HepG2 (cell line): ENCODE results near the gene KCTD1. TPM values are rescaled to one million over a fixed set of nuclear protein-coding genes. Genes with fewer than 3 reads are reported as not detected.

Experiments used
- ATAC-seq: fragments of 200-7000 bp; cut with Tn5 transposase; 3 replicates; pipeline ENCODE4 v1.9.1; 2020; ENCODE audit warnings: mild to moderate bottlenecking, moderate library complexity
- BruUV-seq: library from RNA; stranded (reverse); fragments of 400-500 nt; replicated peaks from 2 replicates; lab custom pipeline; 2021; lab: Mats Ljungman, UMichigan
- CTCF ChIA-PET: fragments of 300-600 bp; formaldehyde crosslinking; extraction: SDS; loops from one replicate; lab custom pipeline; 2021; ENCODE audit warnings: low total read pairs, inconsistent platforms, low intra/inter-chr PET ratio; lab: Yijun Ruan, JAX
- POLR2A ChIA-PET: fragments of 350-600 bp; sonication (Branson Sonifier 250); formaldehyde crosslinking; loops from one replicate; lab custom pipeline; 2020; ENCODE audit warnings: antibody characterized with exemption, inconsistent platforms; lab: Yijun Ruan, JAX
- DNase-seq: peaks from one replicate; pipeline ENCODE4 v3.0.0-alpha.2; 2015; ENCODE audit warnings: low spot score
- FAIRE-seq: peaks from 3 replicates; lab custom pipeline; 2011; peaks lifted over from hg19 to GRCh38; lab: Jason Lieb, UNC
- H2AFZ ChIP-seq: one replicate; pipeline ENCODE4 v1.6.1; 2011; ENCODE audit warnings: low read length, inconsistent platforms
- H3K27ac ChIP-seq: fragments of 300-600 bp; 3 replicates; pipeline ENCODE4 v1.8.0; 2011; ENCODE audit warnings: mixed run types, mild to moderate bottlenecking, mixed read lengths, low read length, inconsistent platforms; ENCODE audit not compliant: insufficient read depth; ENCODE audit errors: extremely low read length
- H3K27me3 ChIP-seq, 2 experiments: fragments of 200-600 bp in 1 of 2; 2 replicates in 1 of 2; 3 replicates in 1 of 2; pipeline versions ENCODE4 v1.6.0 to v1.8.0; 2011; ENCODE audit warnings: low read length in 2 of 2, mild to moderate bottlenecking in 2 of 2, moderate library complexity in 2 of 2, inconsistent platforms in 1 of 2; ENCODE audit not compliant: insufficient read depth in 2 of 2, control insufficient read depth in 1 of 2
- H3K36me3 ChIP-seq, 2 experiments: fragments of 200-600 bp in 1 of 2; replicated peaks in 1 of 2; 2 replicates in 1 of 2; 3 replicates in 1 of 2; pipeline versions ENCODE4 v1.5.1 to v1.8.0; 2011; ENCODE audit warnings: low read length in 2 of 2, inconsistent platforms in 1 of 2; ENCODE audit not compliant: insufficient read depth in 2 of 2, control insufficient read depth in 1 of 2
- H3K4me1 ChIP-seq: 2 replicates; pipeline ENCODE4 v1.5.1; 2012; ENCODE audit warnings: low read length, inconsistent platforms; ENCODE audit not compliant: insufficient read depth
- H3K4me2 ChIP-seq: 2 replicates; pipeline ENCODE4 v1.6.0; 2011; ENCODE audit warnings: low read depth, low read length, inconsistent platforms
- H3K4me3 ChIP-seq, 3 experiments: fragments of 200-600 bp in 1 of 3; sonication (generic), shearing (Covaris generic) in 1 of 3; replicated peaks in 1 of 3; 2 replicates each; pipeline ENCODE4 v1.5.1; 2011 to 2016; ENCODE audit warnings: low read length in 3 of 3, inconsistent platforms in 2 of 3, low read depth in 2 of 3, mild to moderate bottlenecking in 2 of 3, control low read depth in 1 of 3, mixed read lengths in 1 of 3; ENCODE audit not compliant: insufficient read depth in 1 of 3
- H3K79me2 ChIP-seq: one replicate; pipeline ENCODE4 v1.6.1; 2011; ENCODE audit warnings: low read length, inconsistent platforms; ENCODE audit not compliant: insufficient read depth
- H3K9ac ChIP-seq: 2 replicates; pipeline ENCODE4 v1.6.0; 2011; ENCODE audit warnings: mild to moderate bottlenecking, low read depth, low read length, inconsistent platforms; ENCODE audit not compliant: insufficient read depth
- H3K9me3 ChIP-seq: 2 replicates; pipeline ENCODE4 v1.5.1; 2012; ENCODE audit warnings: mild to moderate bottlenecking, low read length
- H4K20me1 ChIP-seq: 2 replicates; pipeline ENCODE4 v1.6.0; 2011; ENCODE audit warnings: inconsistent platforms, mild to moderate bottlenecking, low read length, moderate library complexity; ENCODE audit not compliant: insufficient read depth
- ELF1 ChIP-seq: sonication (generic); formaldehyde crosslinking; IDR thresholded peaks from 2 replicates; pipeline ENCODE4 v1.4.0; 2020; ENCODE audit warnings: missing genetic modification reagents
- KLF13 ChIP-seq: sonication (generic); formaldehyde crosslinking; IDR thresholded peaks from 2 replicates; pipeline ENCODE4 v1.4.0; 2020; ENCODE audit warnings: mild to moderate bottlenecking, missing genetic modification reagents
- MIXL1 ChIP-seq: IDR thresholded peaks from 2 replicates; pipeline ENCODE4 v1.6.1; 2016
- NFYC ChIP-seq: IDR thresholded peaks from 2 replicates; pipeline ENCODE4 v1.6.1; 2016; ENCODE audit warnings: missing genetic modification reagents, missing compliant biosample characterization
- TEAD3 ChIP-seq: optimal IDR thresholded peaks from 2 replicates; pipeline ENCODE3; 2016; ENCODE audit warnings: borderline replicate concordance
- TERF1 ChIP-seq: sonication (generic); formaldehyde crosslinking; IDR thresholded peaks from 2 replicates; pipeline ENCODE4 v1.8.0; 2022; ENCODE audit warnings: mild to moderate bottlenecking, missing genetic modification reagents, moderate library complexity
- ZHX1 ChIP-seq: sonication (generic); formaldehyde crosslinking; IDR thresholded peaks from 2 replicates; pipeline ENCODE4 v1.8.1; 2022; ENCODE audit warnings: low read depth, mild to moderate bottlenecking, missing genetic modification reagents
- WGBS: methylation state at CpG from one replicate; pipeline ENCODE4 v1.1.6; 2017; ENCODE audit warnings: low lambda C conversion rate; 5-methylcytosine and 5-hydroxymethylcytosine counted together
- in situ Hi-C: cut with HindIII; loops from 2 replicates; pipeline ENCODE4 v1.10.0; 2017; ENCODE audit warnings: low pct_unique_long_range_greater_than_20kb; ENCODE audit not compliant: extremely low pct_ligation_motif_present
- intact Hi-C: fragments of 100-400 bp; cut with micrococcal nuclease; formaldehyde crosslinking; loops from one replicate; pipeline ENCODE4 v1.10.0; 2022; ENCODE audit not compliant: unreplicated experiment
- polyA plus RNA-seq, 8 experiments: library from polyadenylated mRNA; depleted of rRNA in 3 of 8; stranded (reverse) in 7 of 8; unstranded in 1 of 8; fragments of >200 nt; fragmentation: Illumina TruSeq in 4 of 8; extraction: Trizol in 4 of 8; gene quantifications; 2 replicates each; pipeline versions ENCODE4 v1.2.1 to v1.2.3, GENCODE V29; 2011 to 2016; ENCODE audit warnings: low read depth in 4 of 8, missing spikeins in 1 of 8, mixed read lengths in 1 of 8; ENCODE audit not compliant: insufficient read depth in 1 of 8
- total RNA-seq, 5 experiments: library from RNA; depleted of rRNA; stranded (reverse); fragments of >200 nt; fragmentation: Illumina TruSeq; extraction: Trizol; gene quantifications; 2 replicates each; pipeline ENCODE4 v1.2.3, GENCODE V29; 2016; ENCODE audit warnings: low read depth in 1 of 5
- TF ChIP-seq, protein P1 (sequence below): sonication (generic); formaldehyde crosslinking; IDR thresholded peaks from 2 replicates; pipeline ENCODE4 v1.5.1; 2020; ENCODE audit warnings: missing genetic modification reagents, mild to moderate bottlenecking, borderline replicate concordance
- TF ChIP-seq, protein P2 (sequence below): sonication (generic); formaldehyde crosslinking; IDR thresholded peaks from 2 replicates; pipeline ENCODE4 v1.8.0; 2022; ENCODE audit warnings: mild to moderate bottlenecking, missing genetic modification reagents

KCTD1 gene
- total and polyA plus RNA-seq, 2 of the 13 experiments (the other 11 are each of a cell fraction or from before 2014, with no cell fraction given), result 2.7 to 6.8 TPM

- no TSS peak for BruUV-seq
- Histone ChIP-seq H3K9ac (no peak overlapping the region), H3K36me3 (no peaks in the 10 kb centered on the region), H3K4me2 (no peak overlapping the region), H3K27ac (no peak overlapping the region), H3K4me3 (no peak overlapping the region), H4K20me1 (no peaks in the 10 kb centered on the region), H3K9me3 (no peaks in the 10 kb centered on the region), H3K79me2 (no peaks in the 10 kb centered on the region), H3K4me1 (no peaks in the 10 kb centered on the region), H2AFZ (no peak overlapping the region), H3K27me3 (peaks cover 0 to 4% of the 10 kb centered on the region in 2 experiments; a peak in 2 of 5 replicates)
- no peak for TF ChIP-seq NFYC
- ATAC-seq (no peak), DNase-seq (no peak), FAIRE-seq (no peak)
- CTCF ChIA-PET, result no interaction called here
- 0% methylated on average over 5 of the region's 5 CpGs for WGBS
- intact Hi-C loops (no loop called here), in situ Hi-C loops (no loop called here)
- POLR2A ChIA-PET, result no interaction called here
These were observed 20.7 kb upstream of the KCTD1 start for GRCh38 chr18:26568926-26569665.

- 0% methylated on average over 1 of the region's 1 CpG for WGBS
- CTCF ChIA-PET, result no interaction called here
- intact Hi-C loops (no loop called here), in situ Hi-C loops (no loop called here)
- H3K9me3 ChIP-seq, result no peaks in the 10 kb centered on the region
- no peaks in the 10 kb centered on the region for H3K36me3 ChIP-seq
- H3K4me3 ChIP-seq, result no peak overlapping the region
- POLR2A ChIA-PET, result no interaction called here
- no peak for FAIRE-seq
- no peak overlapping the region for H3K4me2 ChIP-seq
- no peak for DNase-seq
- no peaks in the 10 kb centered on the region for H3K79me2 ChIP-seq
- no peak for ATAC-seq
- no peak overlapping the region for H3K27ac ChIP-seq
- BruUV-seq, result no TSS peak
- H3K9ac ChIP-seq, result no peak overlapping the region
- no peaks in the 10 kb centered on the region for H4K20me1 ChIP-seq
- H3K27me3 ChIP-seq, result peaks cover 0 to 4% of the 10 kb centered on the region in 2 experiments; a peak in 2 of 5 replicates
- no peak overlapping the region for H2AFZ ChIP-seq
- H3K4me1 ChIP-seq, result no peaks in the 10 kb centered on the region
- no peak for TF ChIP-seq ZHX1 (CRISPR knock-in tag)
- no peak for TF ChIP-seq ELF1 (CRISPR knock-in tag)
- TF ChIP-seq, protein P1, sequence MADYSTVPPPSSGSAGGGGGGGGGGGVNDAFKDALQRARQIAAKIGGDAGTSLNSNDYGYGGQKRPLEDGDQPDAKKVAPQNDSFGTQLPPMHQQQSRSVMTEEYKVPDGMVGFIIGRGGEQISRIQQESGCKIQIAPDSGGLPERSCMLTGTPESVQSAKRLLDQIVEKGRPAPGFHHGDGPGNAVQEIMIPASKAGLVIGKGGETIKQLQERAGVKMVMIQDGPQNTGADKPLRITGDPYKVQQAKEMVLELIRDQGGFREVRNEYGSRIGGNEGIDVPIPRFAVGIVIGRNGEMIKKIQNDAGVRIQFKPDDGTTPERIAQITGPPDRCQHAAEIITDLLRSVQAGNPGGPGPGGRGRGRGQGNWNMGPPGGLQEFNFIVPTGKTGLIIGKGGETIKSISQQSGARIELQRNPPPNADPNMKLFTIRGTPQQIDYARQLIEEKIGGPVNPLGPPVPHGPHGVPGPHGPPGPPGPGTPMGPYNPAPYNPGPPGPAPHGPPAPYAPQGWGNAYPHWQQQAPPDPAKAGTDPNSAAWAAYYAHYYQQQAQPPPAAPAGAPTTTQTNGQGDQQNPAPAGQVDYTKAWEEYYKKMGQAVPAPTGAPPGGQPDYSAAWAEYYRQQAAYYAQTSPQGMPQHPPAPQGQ (CRISPR knock-in tag), result no peak
- no peak for TF ChIP-seq TEAD3 (CRISPR knock-in tag)
- TF ChIP-seq KLF13 (CRISPR knock-in tag), result no peak
- TF ChIP-seq, protein P2, sequence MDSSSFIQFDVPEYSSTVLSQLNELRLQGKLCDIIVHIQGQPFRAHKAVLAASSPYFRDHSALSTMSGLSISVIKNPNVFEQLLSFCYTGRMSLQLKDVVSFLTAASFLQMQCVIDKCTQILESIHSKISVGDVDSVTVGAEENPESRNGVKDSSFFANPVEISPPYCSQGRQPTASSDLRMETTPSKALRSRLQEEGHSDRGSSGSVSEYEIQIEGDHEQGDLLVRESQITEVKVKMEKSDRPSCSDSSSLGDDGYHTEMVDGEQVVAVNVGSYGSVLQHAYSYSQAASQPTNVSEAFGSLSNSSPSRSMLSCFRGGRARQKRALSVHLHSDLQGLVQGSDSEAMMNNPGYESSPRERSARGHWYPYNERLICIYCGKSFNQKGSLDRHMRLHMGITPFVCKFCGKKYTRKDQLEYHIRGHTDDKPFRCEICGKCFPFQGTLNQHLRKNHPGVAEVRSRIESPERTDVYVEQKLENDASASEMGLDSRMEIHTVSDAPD (CRISPR knock-in tag), result no peak
- TF ChIP-seq MIXL1 (CRISPR knock-in tag), result no peak
- no peak for TF ChIP-seq TERF1 (CRISPR knock-in tag)
These were observed 20.2 kb upstream of the KCTD1 start for GRCh38 chr18:26568513-26568912.
